AG04450 (cell line): ENCODE results near the gene CNTF. TPM values are rescaled to one million over a fixed set of nuclear protein-coding genes. Genes with fewer than 3 reads are reported as not detected.

Source experiments
- CTCF ChIA-PET: fragments of 300-600, 350-600 bp; formaldehyde crosslinking; extraction: SDS; loops from one replicate; lab custom pipeline; 2022; ENCODE audit warnings: antibody characterized with exemption, inconsistent platforms; lab: Charles Lee
- POLR2A ChIA-PET: fragments of 350-600 bp; formaldehyde crosslinking; extraction: SDS; loops from one replicate; lab custom pipeline; 2021; ENCODE audit warnings: antibody characterized with exemption, inconsistent platforms; lab: Yijun Ruan, JAX
- DNase-seq: peaks from one replicate; pipeline ENCODE4 v3.0.0-alpha.2; 2011; ENCODE audit warnings: low read depth, low spot score
- H3K27ac ChIP-seq: one replicate; pipeline ENCODE4 v1.5.1; 2012; ENCODE audit warnings: low read depth, low read length, control low read depth
- H3K27me3 ChIP-seq: one replicate; pipeline ENCODE4 v1.6.0; 2012; ENCODE audit warnings: low read length; ENCODE audit not compliant: control insufficient read depth, insufficient read depth
- H3K4me3 ChIP-seq: 2 replicates; pipeline ENCODE4 v1.5.1; 2011; ENCODE audit warnings: mild to moderate bottlenecking, low read depth, low read length, control low read depth
- H3K9me3 ChIP-seq: 2 replicates; pipeline ENCODE4 v1.5.1; 2012; ENCODE audit warnings: low read length; ENCODE audit not compliant: control insufficient read depth, insufficient read depth
- polyA plus RNA-seq: library from polyadenylated mRNA; depleted of rRNA; stranded (reverse); fragments of >200 nt; gene quantifications from 2 replicates; pipeline ENCODE4 v1.2.3, GENCODE V29; 2011
- TF ChIP-seq, protein P1 (sequence below): IDR thresholded peaks from 2 replicates; pipeline ENCODE4 v1.5.1; 2011; ENCODE audit warnings: low read depth, low read length, control low read depth, inconsistent platforms

Gene CNTF
- polyA plus RNA-seq, 1 experiment, result 1.1 TPM

GRCh38 chr11:58613228-58613627 lies 9.2 kb upstream of the CNTF start:
- ChIA-PET POLR2A (interaction anchor here (0.7 kb wide), 1 partner anchor 7 kb away, joined by 4 read pairs; no protein-coding TSS in a partner anchor), CTCF (interaction anchor here (1.6 kb wide), 1 partner anchor 17 kb away, joined by 5 read pairs; no protein-coding TSS in a partner anchor)

GRCh38 chr11:58615559-58615958 lies 6.9 kb upstream of the CNTF start:
- H3K9me3 ChIP-seq, result no peaks in the 10 kb centered on the region
- TF ChIP-seq, protein P1, sequence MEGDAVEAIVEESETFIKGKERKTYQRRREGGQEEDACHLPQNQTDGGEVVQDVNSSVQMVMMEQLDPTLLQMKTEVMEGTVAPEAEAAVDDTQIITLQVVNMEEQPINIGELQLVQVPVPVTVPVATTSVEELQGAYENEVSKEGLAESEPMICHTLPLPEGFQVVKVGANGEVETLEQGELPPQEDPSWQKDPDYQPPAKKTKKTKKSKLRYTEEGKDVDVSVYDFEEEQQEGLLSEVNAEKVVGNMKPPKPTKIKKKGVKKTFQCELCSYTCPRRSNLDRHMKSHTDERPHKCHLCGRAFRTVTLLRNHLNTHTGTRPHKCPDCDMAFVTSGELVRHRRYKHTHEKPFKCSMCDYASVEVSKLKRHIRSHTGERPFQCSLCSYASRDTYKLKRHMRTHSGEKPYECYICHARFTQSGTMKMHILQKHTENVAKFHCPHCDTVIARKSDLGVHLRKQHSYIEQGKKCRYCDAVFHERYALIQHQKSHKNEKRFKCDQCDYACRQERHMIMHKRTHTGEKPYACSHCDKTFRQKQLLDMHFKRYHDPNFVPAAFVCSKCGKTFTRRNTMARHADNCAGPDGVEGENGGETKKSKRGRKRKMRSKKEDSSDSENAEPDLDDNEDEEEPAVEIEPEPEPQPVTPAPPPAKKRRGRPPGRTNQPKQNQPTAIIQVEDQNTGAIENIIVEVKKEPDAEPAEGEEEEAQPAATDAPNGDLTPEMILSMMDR, result no peak
- no peaks in the 10 kb centered on the region for H3K27me3 ChIP-seq
- H3K27ac ChIP-seq, result no peak overlapping the region
- no peak for DNase-seq
- CTCF ChIA-PET, result no interaction called here
- POLR2A ChIA-PET, result no interaction called here
- no peak overlapping the region for H3K4me3 ChIP-seq

More at GRCh38 chr11:58613228-58613627, 9.2 kb upstream of the CNTF start:
- TF ChIP-seq, protein P1, result no peak
- Histone ChIP-seq H3K9me3 (no peaks in the 10 kb centered on the region), H3K4me3 (no peak overlapping the region), H3K27ac (no peak overlapping the region), H3K27me3 (no peaks in the 10 kb centered on the region)
- no peak for DNase-seq

DNA sequence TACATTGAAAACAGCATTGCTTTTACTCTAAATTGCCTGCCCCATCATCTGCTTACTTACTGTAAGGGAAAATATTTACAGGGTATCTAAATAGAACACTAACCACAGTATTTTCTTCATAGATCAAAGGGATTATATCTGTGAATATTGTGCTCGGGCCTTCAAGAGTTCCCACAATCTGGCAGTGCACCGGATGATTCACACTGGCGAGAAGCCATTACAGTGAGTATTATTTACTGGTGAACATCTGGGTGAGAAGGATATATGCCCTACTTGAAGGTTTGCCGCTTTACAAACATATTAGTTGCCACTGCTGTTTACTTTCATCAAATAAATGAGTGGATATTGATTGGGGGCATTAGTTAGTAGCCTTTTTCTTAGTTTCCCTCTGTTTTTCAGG lies 5.9 kb upstream of the CNTF start:
- H3K27me3 ChIP-seq, result no peaks in the 10 kb centered on the region
- H3K4me3 ChIP-seq, result no peak overlapping the region
- H3K27ac ChIP-seq, result no peak overlapping the region
- H3K9me3 ChIP-seq, result no peaks in the 10 kb centered on the region
- peak; percentile 91 for DNase-seq
- ChIA-PET CTCF (no interaction called here), POLR2A (no interaction called here)
- TF ChIP-seq, protein P1, result no peak

DNA sequence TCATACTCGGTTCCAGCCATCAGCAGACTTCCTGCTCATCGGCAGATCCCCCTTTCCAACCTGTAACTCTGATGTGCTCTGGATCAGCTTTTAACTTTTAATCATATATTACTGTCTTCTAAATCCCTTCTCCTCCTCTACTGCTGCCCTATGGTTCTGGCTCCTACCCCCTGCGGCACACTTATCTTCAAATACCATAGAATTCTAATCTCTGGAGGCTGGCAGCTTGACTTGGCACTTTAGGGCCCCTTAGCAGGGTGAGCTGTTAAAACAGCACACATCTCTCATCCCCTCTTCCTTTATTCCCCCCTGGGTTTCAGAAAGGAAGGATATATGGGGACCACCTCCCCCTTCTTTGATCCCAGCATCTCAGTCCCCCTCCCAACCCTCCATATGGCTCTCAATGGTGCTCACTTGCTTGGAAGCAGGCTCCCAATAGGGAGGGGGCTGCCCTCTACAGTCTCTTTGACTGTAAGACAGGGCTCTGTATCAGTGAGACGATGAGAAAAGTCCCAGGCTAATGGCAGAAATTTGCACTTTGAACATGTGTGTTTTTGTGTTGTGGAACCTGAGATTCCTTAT lies 4.4 kb upstream of the CNTF start:
- no peak for DNase-seq

More for the DNA sequence above, 4.4 kb upstream of the CNTF start:
- Histone ChIP-seq H3K27ac (no peak overlapping the region), H3K4me3 (no peak overlapping the region), H3K9me3 (no peaks in the 10 kb centered on the region), H3K27me3 (no peaks in the 10 kb centered on the region)
- POLR2A ChIA-PET, result no interaction called here
- TF ChIP-seq, protein P1, result no peak
- CTCF ChIA-PET, result interaction anchor here (0.7 to 2.4 kb wide), 4 partner anchors 10 to 51 kb away, joined by 3 to 16 read pairs (median 7); no protein-coding TSS in a partner anchor
